Stimulated activated naive CD4-positive, alpha-beta T cell treated with Interleukin-2 at 50 U/mL for 16 hours (primary cell): Measurements from ENCODE around the gene ZNF655.
"Not testable (repeated sequence)": the region's sequence is repeated elsewhere in the genome, so short reads cannot be mapped to it uniquely, and the experiment has no call there.

Source experiments
- DNase-seq: peaks from one replicate; lab custom pipeline; 2025; lab: John Stamatoyannopoulos, UW

The ZNF655 gene

GRCh38 chr7:99558306-99559174 is at the start of gene ZNF655:
Gene ZNF655 (plus strand): TSS chr7:99558642. CDS start chr7:99560560, 1,918 bp downstream.
- DNase-seq = peak; percentile 86

- no peak for DNase-seq
These were observed 44.4 kb upstream of the ZNF655 start for GRCh38 chr7:99514050-99514449.

GRCh38 chr7:99521399-99521798 is 37.0 kb upstream of the ZNF655 start:
- DNase-seq = no peak

GRCh38 chr7:99525713-99526440 is 32.6 kb upstream of the ZNF655 start:
- no peak for DNase-seq

- no peak for DNase-seq
These were observed 27.1 kb upstream of the ZNF655 start for GRCh38 chr7:99531354-99531765.

- DNase-seq = no peak
These were observed 22.8 kb upstream of the ZNF655 start for GRCh38 chr7:99535667-99536066.

GRCh38 chr7:99539213-99539811 is 19.1 kb upstream of the ZNF655 start:
- DNase-seq = no peak

- no peak for DNase-seq
These were observed 17.9 kb upstream of the ZNF655 start for GRCh38 chr7:99540542-99540941.

GRCh38 chr7:99541212-99541611 is 17.2 kb upstream of the ZNF655 start:
- no peak for DNase-seq

- DNase-seq = no peak
These were observed 15.3 kb upstream of the ZNF655 start for GRCh38 chr7:99543081-99543671.

GRCh38 chr7:99543916-99544315 is 14.5 kb upstream of the ZNF655 start:
- no peak for DNase-seq

- DNase-seq = not testable (repeated sequence)
These were observed 13.1 kb upstream of the ZNF655 start for GRCh38 chr7:99545308-99545707.

- DNase-seq = not testable (repeated sequence)
These were observed 8.9 kb upstream of the ZNF655 start for GRCh38 chr7:99549545-99549944.

GRCh38 chr7:99551334-99551733 is 7.1 kb upstream of the ZNF655 start:
- DNase-seq = no peak

- peak; percentile 80 for DNase-seq
These were observed 6.5 kb upstream of the ZNF655 start, which contains the start of gene FAM200A for GRCh38 chr7:99551767-99552463. Gene FAM200A (minus strand): TSS chr7:99552114. CDS start chr7:99548407, 3,707 bp downstream.

GRCh38 chr7:99553039-99553438 is 5.4 kb upstream of the ZNF655 start:
- DNase-seq = no peak

GRCh38 chr7:99554939-99555338 is 3.5 kb upstream of the ZNF655 start:
- no peak for DNase-seq

GRCh38 chr7:99557196-99557607 is 1.2 kb upstream of the ZNF655 start:
- no peak for DNase-seq

- DNase-seq = no peak
These were observed 519 bp upstream of the ZNF655 start for GRCh38 chr7:99557940-99558305.

GRCh38 chr7:99559175-99559915 is 903 bp downstream of the ZNF655 start:
- DNase-seq = no peak
